Spleen (tissue), 11 donors: ENCODE data around the gene ADAM33. TPM values are rescaled to one million over a fixed set of nuclear protein-coding genes. Genes with fewer than 3 reads are reported as not detected.

Source experiments
- DNase-seq: peaks from one replicate; pipeline ENCODE4 v3.0.0-alpha.2; 2020
- H3K27ac ChIP-seq, 8 donors: fragments of 200-600 bp; sonication (generic) in 7 of 8; 1 replicate in 4 of 8; 2 replicates in 4 of 8; pipeline versions ENCODE4 v1.5.0 to v1.8.0; 2016 to 2021; ENCODE audit warnings: inconsistent platforms in 4 of 8, mild to moderate bottlenecking in 4 of 8, moderate library complexity in 1 of 8
- H3K27me3 ChIP-seq, 7 donors: fragments of 200-600 bp; sonication (generic) in 6 of 7; replicated peaks in 1 of 7; 1 replicate in 4 of 7; 2 replicates in 3 of 7; pipeline versions ENCODE4 v1.5.0 to v1.8.0; 2016 to 2021; ENCODE audit warnings: inconsistent platforms in 3 of 7, mild to moderate bottlenecking in 1 of 7
- H3K36me3 ChIP-seq, 6 donors: fragments of 200-600 bp; sonication (generic) in 5 of 6; 1 replicate in 4 of 6; 2 replicates in 2 of 6; pipeline versions ENCODE4 v1.5.0 to v1.8.0; 2016 to 2021; ENCODE audit warnings: inconsistent platforms in 2 of 6
- H3K4me1 ChIP-seq, 6 donors: fragments of 200-600 bp; sonication (generic) in 5 of 6; 1 replicate in 3 of 6; 2 replicates in 3 of 6; pipeline versions ENCODE4 v1.5.0 to v1.8.0; 2016 to 2021; ENCODE audit warnings: inconsistent platforms in 3 of 6
- H3K4me3 ChIP-seq, 8 donors: fragments of 200-600 bp; sonication (generic) in 7 of 8; 1 replicate in 4 of 8; 2 replicates in 4 of 8; pipeline versions ENCODE4 v1.5.0 to v1.8.0; 2016 to 2021; ENCODE audit warnings: inconsistent platforms in 4 of 8, mild to moderate bottlenecking in 4 of 8, moderate library complexity in 2 of 8
- H3K9me3 ChIP-seq, 8 donors: fragments of 200-600 bp; sonication (generic) in 7 of 8; 1 replicate in 4 of 8; 2 replicates in 4 of 8; pipeline versions ENCODE4 v1.5.0 to v1.8.0; 2016 to 2021; ENCODE audit warnings: inconsistent platforms in 4 of 8
- POLR2A ChIP-seq, 3 donors: fragments of 450-650 bp; IDR thresholded peaks; one replicate each; pipeline ENCODE4 v1.5.1; 2017; ENCODE audit warnings: antibody characterized with exemption in 3 of 3, mild to moderate bottlenecking in 1 of 3
- POLR2AphosphoS5 ChIP-seq, 3 donors: sonication (generic); formaldehyde crosslinking; IDR thresholded peaks; one replicate each; pipeline ENCODE4 v1.5.1; 2017; ENCODE audit warnings: antibody characterized with exemption in 3 of 3
- whole genome bisulfite sequencing, 5 donors: extraction: QIAGEN DNeasy Blood & Tissue Kit in 3 of 5; methylation state at CpG; one replicate each; pipeline versions ENCODE4 v1.1.5 to v1.1.7; 2013 to 2018; 5-methylcytosine and 5-hydroxymethylcytosine counted together
- intact Hi-C: fragments of 100-400 bp; cut with DNase I; formaldehyde crosslinking; loops from one replicate; pipeline ENCODE4 v1.15.0; 2023; ENCODE audit warnings: low total_unique reads
- polyA plus RNA-seq, 3 donors: library from polyadenylated mRNA; stranded (reverse); fragments of 200-250 nt; gene quantifications; one replicate each; pipeline ENCODE4 v1.2.1, GENCODE V29; 2013
- total RNA-seq, 7 donors: library from RNA; depleted of rRNA in 3 of 7; stranded (reverse); fragments of >200 nt in 3 of 7; fragmentation: NEBNext Ultra II Directional in 4 of 7; extraction: Animal tissue kit (Norgen Biotek cat#: 25700) in 4 of 7; gene quantifications; one replicate each; pipeline versions ENCODE4 v1.1.0 to v1.2.1, GENCODE V29; 2016 to 2021
- TF ChIP-seq, protein P1 (sequence below), 11 experiments: fragments of 200-600 bp in 7 of 11; fragments of 450-650 bp in 4 of 11; sonication (generic) in 4 of 11; IDR thresholded peaks in 8 of 11; conservative IDR thresholded peaks in 3 of 11; 1 replicate in 7 of 11; 2 replicates in 4 of 11; pipeline versions ENCODE4 v1.4.0 to v1.8.0; 2016 to 2021; ENCODE audit warnings: antibody characterized with exemption in 11 of 11, inconsistent platforms in 4 of 11, mild to moderate bottlenecking in 1 of 11
- donor health status: healthy with polysubstance abuse.
- donor health status: DM: no; HTN: no; CAD: no; lungs with moderate emphysema.
- donor health status: DM: no; HTN: no; CAD: no.
- donor health status: Bipolar disorder and iron deficiency.
- donor health status: healthy.
- donor health status: DM: no; HTN: no; CAD: no.
- donor health status: DM: yes; HTN: yes; CAD: no.

Gene ADAM33
- total and polyA plus RNA-seq, 10 donors = 4.0 to 31.6 (median 9.3) TPM

DNA sequence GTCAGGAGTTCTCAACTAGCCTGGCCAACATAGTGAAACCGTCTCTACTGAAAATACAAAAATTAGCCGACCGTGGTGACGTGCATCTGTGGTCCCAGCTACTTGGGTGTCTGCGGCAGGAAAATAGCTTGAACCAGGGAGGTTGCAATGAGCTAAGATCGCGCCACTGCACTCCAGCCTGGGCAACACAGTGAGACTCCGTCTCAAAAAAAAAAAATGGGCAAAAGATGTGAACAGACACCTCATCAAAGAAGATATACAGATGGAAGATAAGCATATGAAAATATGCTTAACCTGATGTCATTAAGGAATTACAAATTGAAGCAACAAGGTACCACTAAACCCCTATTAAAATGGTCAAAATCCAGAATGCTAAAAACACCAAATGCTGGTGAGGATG, 41.5 kb upstream of the ADAM33 start:
- intact Hi-C loops = no loop called here
- H3K36me3 ChIP-seq = no peaks in the 10 kb centered on the region
- DNase-seq = no peak
- no peak overlapping the region for H3K27ac ChIP-seq
- H3K4me3 ChIP-seq = no peak overlapping the region
- no peaks in the 10 kb centered on the region for H3K9me3 ChIP-seq
- peaks cover 0 to 36% (median 0%) of the 10 kb centered on the region in 7 donors for H3K27me3 ChIP-seq
- H3K4me1 ChIP-seq = peaks cover 0 to 14% (median 4%) of the 10 kb centered on the region in 6 donors
- WGBS, 5 donors = 85 to 94% (median 86%) methylated on average over 8 of the region's 8 CpGs
- no peak for TF ChIP-seq POLR2A (IDR thresholded peaks at IDR 0.05)
- TF ChIP-seq, protein P1, sequence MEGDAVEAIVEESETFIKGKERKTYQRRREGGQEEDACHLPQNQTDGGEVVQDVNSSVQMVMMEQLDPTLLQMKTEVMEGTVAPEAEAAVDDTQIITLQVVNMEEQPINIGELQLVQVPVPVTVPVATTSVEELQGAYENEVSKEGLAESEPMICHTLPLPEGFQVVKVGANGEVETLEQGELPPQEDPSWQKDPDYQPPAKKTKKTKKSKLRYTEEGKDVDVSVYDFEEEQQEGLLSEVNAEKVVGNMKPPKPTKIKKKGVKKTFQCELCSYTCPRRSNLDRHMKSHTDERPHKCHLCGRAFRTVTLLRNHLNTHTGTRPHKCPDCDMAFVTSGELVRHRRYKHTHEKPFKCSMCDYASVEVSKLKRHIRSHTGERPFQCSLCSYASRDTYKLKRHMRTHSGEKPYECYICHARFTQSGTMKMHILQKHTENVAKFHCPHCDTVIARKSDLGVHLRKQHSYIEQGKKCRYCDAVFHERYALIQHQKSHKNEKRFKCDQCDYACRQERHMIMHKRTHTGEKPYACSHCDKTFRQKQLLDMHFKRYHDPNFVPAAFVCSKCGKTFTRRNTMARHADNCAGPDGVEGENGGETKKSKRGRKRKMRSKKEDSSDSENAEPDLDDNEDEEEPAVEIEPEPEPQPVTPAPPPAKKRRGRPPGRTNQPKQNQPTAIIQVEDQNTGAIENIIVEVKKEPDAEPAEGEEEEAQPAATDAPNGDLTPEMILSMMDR (IDR thresholded peaks at IDR 0.05 in 8 of 11, conservative IDR thresholded peaks at IDR 0.05 in 3 of 11) = no peak

DNA sequence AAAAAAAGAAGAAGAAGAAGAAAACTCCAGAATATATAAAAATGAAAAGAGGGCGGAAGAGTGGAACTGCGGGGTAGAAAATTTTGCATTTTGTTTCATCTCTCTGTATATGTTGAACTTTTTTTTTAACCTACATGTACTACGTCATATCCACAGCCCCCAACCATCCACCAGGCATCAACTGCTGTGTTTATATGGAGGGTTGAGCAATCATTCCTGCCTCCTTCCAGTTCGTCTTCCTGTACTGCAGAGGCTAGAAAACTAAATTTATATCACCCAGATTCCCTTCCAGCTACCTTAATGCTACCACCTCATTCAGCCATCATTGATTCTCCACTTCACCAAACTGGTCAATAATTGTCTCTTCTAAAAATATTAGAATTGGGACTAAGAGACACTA, 40.1 kb upstream of the ADAM33 start:
- intact Hi-C loops = no loop called here
- TF ChIP-seq POLR2AphosphoS5 (IDR thresholded peaks at IDR 0.05) = no peak
- TF ChIP-seq POLR2A (IDR thresholded peaks at IDR 0.05) = no peak
- TF ChIP-seq, protein P1 (IDR thresholded peaks at IDR 0.05 in 8 of 11, conservative IDR thresholded peaks at IDR 0.05 in 3 of 11) = no peak
- Histone ChIP-seq H3K9me3 (no peaks in the 10 kb centered on the region), H3K27ac (no peak overlapping the region), H3K4me1 (peaks cover 0 to under 1% (median 0%) of the 10 kb centered on the region in 6 donors), H3K27me3 (peaks cover 0 to 22% (median 0%) of the 10 kb centered on the region in 7 donors), H3K36me3 (no peaks in the 10 kb centered on the region), H3K4me3 (no peak overlapping the region)
- WGBS, 5 donors = 78 to 91% (median 79%) methylated on average over 4 of the region's 4 CpGs
- no peak for DNase-seq

DNA sequence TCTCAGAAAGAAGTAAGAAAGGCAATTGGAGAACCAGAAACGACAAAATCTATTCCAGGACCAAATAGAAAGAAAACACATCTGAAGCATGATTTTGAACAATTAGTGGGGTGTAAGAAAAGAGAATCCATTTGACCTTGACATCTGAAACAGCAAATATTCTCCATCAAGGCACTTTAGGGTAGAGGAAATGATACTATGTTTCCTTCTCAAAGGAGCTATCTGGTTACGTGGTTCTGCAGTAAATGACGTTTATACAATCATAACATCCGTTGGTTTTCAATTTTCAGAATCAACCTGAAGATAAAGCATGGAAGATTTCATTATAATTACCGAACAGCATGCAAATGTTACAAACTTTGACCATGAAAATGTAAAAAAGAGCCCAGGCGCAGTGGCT, 38.8 kb upstream of the ADAM33 start:
- 52 to 64% (median 57%) methylated on average over 6 of the region's 6 CpGs for WGBS, 5 donors
- no peak overlapping the region for H3K27ac ChIP-seq
- H3K9me3 ChIP-seq = no peaks in the 10 kb centered on the region
- TF ChIP-seq, protein P1 (IDR thresholded peaks at IDR 0.05 in 8 of 11, conservative IDR thresholded peaks at IDR 0.05 in 3 of 11) = no peak
- TF ChIP-seq POLR2AphosphoS5 (IDR thresholded peaks at IDR 0.05) (no peak), POLR2A (IDR thresholded peaks at IDR 0.05) (no peak)
- H3K36me3 ChIP-seq = no peaks in the 10 kb centered on the region
- no peak overlapping the region for H3K4me3 ChIP-seq
- DNase-seq = no peak
- peaks cover 0 to 10% (median 0%) of the 10 kb centered on the region in 7 donors for H3K27me3 ChIP-seq
- H3K4me1 ChIP-seq = no peaks in the 10 kb centered on the region
- intact Hi-C loops = no loop called here

DNA sequence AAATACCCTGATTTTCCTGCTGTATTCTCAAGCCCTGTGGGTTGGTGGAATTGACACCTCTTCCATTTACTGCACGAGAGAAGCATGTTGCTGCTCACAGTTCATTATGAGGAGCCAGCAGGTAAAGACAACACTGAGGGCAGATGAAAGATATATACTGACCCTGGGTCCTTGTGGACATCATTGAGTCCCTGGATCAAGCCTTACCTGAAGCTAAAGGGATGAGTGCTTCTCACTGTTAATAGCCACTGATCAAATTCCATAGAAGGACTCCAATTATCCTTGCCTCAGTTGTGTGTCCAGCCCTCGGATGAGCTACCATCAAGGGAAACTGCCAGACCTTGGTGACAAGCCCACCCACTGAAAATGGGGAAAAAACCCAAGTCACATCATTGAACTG, 38.3 kb upstream of the ADAM33 start:
- Histone ChIP-seq H3K4me1 (no peaks in the 10 kb centered on the region), H3K4me3 (no peak overlapping the region), H3K36me3 (no peaks in the 10 kb centered on the region), H3K27ac (no peak overlapping the region), H3K9me3 (no peaks in the 10 kb centered on the region), H3K27me3 (peaks cover 0 to 7% (median 0%) of the 10 kb centered on the region in 7 donors)
- intact Hi-C loops = no loop called here
- no peak for DNase-seq
- TF ChIP-seq, protein P1 (IDR thresholded peaks at IDR 0.05 in 8 of 11, conservative IDR thresholded peaks at IDR 0.05 in 3 of 11) = no peak
- TF ChIP-seq POLR2AphosphoS5 (IDR thresholded peaks at IDR 0.05) (no peak), POLR2A (IDR thresholded peaks at IDR 0.05) (no peak)
- WGBS, 5 donors = 75 to 82% (median 80%) methylated on average over 2 of the region's 2 CpGs
